Loucy (cell line): ENCODE data around the gene HLA-DOB.

Experiments used
- H2AFZ ChIP-seq: fragments of 200-600 bp; sonication (generic); 2 replicates; pipeline ENCODE4 v1.6.0; 2016; ENCODE audit warnings: antibody characterized with exemption, mild to moderate bottlenecking, low read length, moderate library complexity
- H3F3A ChIP-seq: fragments of 200-600 bp; 2 replicates; pipeline ENCODE4 v1.6.0; 2016; ENCODE audit warnings: antibody characterized with exemption, low read depth, mild to moderate bottlenecking
- H3K27me3 ChIP-seq: fragments of 200-600 bp; sonication (generic); 2 replicates; pipeline ENCODE4 v1.6.1; 2014; ENCODE audit warnings: low read length, mild to moderate bottlenecking; ENCODE audit not compliant: insufficient read depth, poor library complexity, severe bottlenecking
- H3K36me3 ChIP-seq: fragments of 200-600 bp; sonication (generic); 2 replicates; pipeline ENCODE4 v1.6.1; 2016; ENCODE audit warnings: low read length; ENCODE audit not compliant: insufficient read depth
- H3K4me1 ChIP-seq: fragments of 200-600 bp; sonication (generic); 2 replicates; pipeline ENCODE4 v1.5.1; 2014; ENCODE audit warnings: low read length, mild to moderate bottlenecking; ENCODE audit not compliant: insufficient read depth, poor library complexity, severe bottlenecking
- H3K4me2 ChIP-seq: fragments of 200-600 bp; sonication (generic); 2 replicates; pipeline ENCODE4 v1.6.0; 2014; ENCODE audit warnings: antibody characterized with exemption, low read length, low read depth, mild to moderate bottlenecking; ENCODE audit not compliant: poor library complexity, severe bottlenecking
- H3K4me3 ChIP-seq: fragments of 200-600 bp; sonication (generic); 2 replicates; pipeline ENCODE4 v1.5.1; 2014; ENCODE audit warnings: low read length, mild to moderate bottlenecking, mixed read lengths; ENCODE audit not compliant: poor library complexity, severe bottlenecking
- H3K79me2 ChIP-seq: fragments of 200-600 bp; sonication (generic); 2 replicates; pipeline ENCODE4 v1.6.1; 2014; ENCODE audit warnings: low read length; ENCODE audit not compliant: insufficient read depth
- H3K9ac ChIP-seq: fragments of 200-600 bp; sonication (generic); 2 replicates; pipeline ENCODE4 v1.6.0; 2014; ENCODE audit warnings: mild to moderate bottlenecking, low read depth, low read length, moderate library complexity; ENCODE audit not compliant: poor library complexity, severe bottlenecking
- H3K9me2 ChIP-seq: fragments of 200-600 bp; sonication (generic); replicated peaks from 2 replicates; pipeline ENCODE4 v1.6.1; 2016; ENCODE audit warnings: low read depth, low read length, mixed read lengths
- H3K9me3 ChIP-seq: fragments of 200-600 bp; sonication (generic); 2 replicates; pipeline ENCODE4 v1.6.1; 2014; ENCODE audit warnings: mild to moderate bottlenecking, antibody characterized with exemption, low read length, low read depth; ENCODE audit not compliant: insufficient read depth
- H4K20me1 ChIP-seq: fragments of 200-600 bp; sonication (generic); 2 replicates; pipeline ENCODE4 v1.6.0; 2014; ENCODE audit warnings: antibody characterized with exemption, low read length, mild to moderate bottlenecking; ENCODE audit not compliant: insufficient read depth, poor library complexity, severe bottlenecking
- CTCF ChIP-seq: fragments of 200-600 bp; sonication (generic); conservative IDR thresholded peaks from 2 replicates; pipeline ENCODE4 v1.5.1; 2014; ENCODE audit warnings: mild to moderate bottlenecking, antibody characterized with exemption, low read length
- EZH2phosphoT487 ChIP-seq: fragments of 200-600 bp; IDR thresholded peaks from 2 replicates; pipeline ENCODE4 v1.6.1; 2018; ENCODE audit warnings: antibody characterized with exemption, mild to moderate bottlenecking, moderate library complexity, borderline replicate concordance

Gene HLA-DOB

DNA sequence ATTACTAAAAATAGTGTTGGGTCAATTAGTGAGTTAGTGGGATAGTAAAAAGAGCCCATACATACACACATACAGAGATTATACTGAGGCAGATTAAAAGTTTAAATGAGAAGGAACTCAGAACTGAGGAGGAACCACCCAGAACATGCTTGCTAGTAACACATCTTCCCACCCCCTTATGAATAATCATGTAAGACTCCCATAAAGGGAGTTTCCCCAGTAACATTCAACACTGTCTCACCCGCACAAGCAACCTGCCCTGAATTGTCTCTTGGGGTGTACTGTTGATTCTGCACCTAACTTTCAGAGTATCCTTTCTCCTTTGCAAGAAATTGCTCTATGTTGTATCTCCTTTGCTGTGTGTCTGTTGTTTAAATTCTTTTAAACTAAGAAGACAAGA lies 42.4 kb downstream of the HLA-DOB start:
- no peaks in the 10 kb centered on the region for H3K9me3 ChIP-seq
- no peaks in the 10 kb centered on the region for H4K20me1 ChIP-seq
- H3F3A ChIP-seq: no peaks in the 10 kb centered on the region
- H3K79me2 ChIP-seq: no peaks in the 10 kb centered on the region
- no peak overlapping the region for H2AFZ ChIP-seq
- H3K4me2 ChIP-seq: no peak overlapping the region
- TF ChIP-seq CTCF: no peak
- no peak for TF ChIP-seq EZH2phosphoT487
- no peaks in the 10 kb centered on the region for H3K36me3 ChIP-seq
- H3K4me3 ChIP-seq: no peak overlapping the region
- H3K4me1 ChIP-seq: peaks cover 9% of the 10 kb centered on the region
- H3K27me3 ChIP-seq: peaks cover 26% of the 10 kb centered on the region
- no peak overlapping the region for H3K9ac ChIP-seq
- H3K9me2 ChIP-seq: no peaks in the 10 kb centered on the region

DNA sequence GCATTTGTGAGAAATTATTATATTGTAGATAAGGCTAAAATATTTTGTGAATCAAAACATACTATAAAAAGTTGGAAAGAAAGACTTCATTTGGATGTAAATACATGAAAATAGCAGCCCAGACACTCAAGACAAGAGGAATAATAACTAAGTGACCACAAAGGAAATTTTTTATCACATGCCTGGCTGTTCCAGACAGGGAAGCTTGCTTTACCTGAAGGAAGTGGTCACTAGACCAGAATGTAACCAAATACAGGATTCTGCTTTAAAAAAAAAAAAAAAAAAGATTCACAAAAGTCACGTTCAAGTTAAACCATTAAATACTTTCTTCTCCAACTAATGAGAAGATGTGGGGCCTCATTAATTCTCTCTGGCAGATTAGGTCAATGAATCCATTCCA lies 44.1 kb downstream of the HLA-DOB start:
- H3F3A ChIP-seq: no peaks in the 10 kb centered on the region
- H4K20me1 ChIP-seq: no peaks in the 10 kb centered on the region
- peaks cover 9% of the 10 kb centered on the region for H3K4me1 ChIP-seq
- H3K36me3 ChIP-seq: no peaks in the 10 kb centered on the region
- H3K79me2 ChIP-seq: no peaks in the 10 kb centered on the region
- peak overlapping the region; percentile 22 for H3K4me2 ChIP-seq
- no peak overlapping the region for H3K4me3 ChIP-seq
- H3K9me3 ChIP-seq: no peaks in the 10 kb centered on the region
- TF ChIP-seq EZH2phosphoT487: no peak
- TF ChIP-seq CTCF: no peak
- H3K27me3 ChIP-seq: peaks cover 33% of the 10 kb centered on the region
- no peaks in the 10 kb centered on the region for H3K9me2 ChIP-seq
- H2AFZ ChIP-seq: no peak overlapping the region
- no peak overlapping the region for H3K9ac ChIP-seq

DNA sequence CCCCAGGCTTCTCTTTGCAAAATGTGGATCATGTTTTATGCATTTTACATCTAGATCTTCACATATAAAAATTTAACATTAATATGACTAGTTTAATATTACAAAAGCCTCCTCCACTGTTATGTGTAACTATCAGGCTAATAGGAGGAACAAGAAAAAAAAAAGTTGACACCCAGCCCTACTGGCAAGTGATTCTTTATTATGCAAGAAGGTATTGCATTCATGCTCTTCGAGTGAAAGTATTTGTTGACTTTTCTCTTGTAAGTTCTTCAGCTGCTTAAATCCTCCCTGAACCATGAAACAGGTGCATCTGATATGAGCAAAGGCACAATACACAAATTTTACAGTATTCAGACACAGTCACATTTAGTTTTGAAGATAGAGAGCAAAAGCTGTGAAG lies 52.8 kb downstream of the HLA-DOB start:
- no peak overlapping the region for H2AFZ ChIP-seq
- no peaks in the 10 kb centered on the region for H3K36me3 ChIP-seq
- H3K9me2 ChIP-seq: no peaks in the 10 kb centered on the region
- H3K27me3 ChIP-seq: peaks cover 23% of the 10 kb centered on the region
- H3K9ac ChIP-seq: no peak overlapping the region
- no peak overlapping the region for H3K4me3 ChIP-seq
- no peaks in the 10 kb centered on the region for H3K79me2 ChIP-seq
- no peaks in the 10 kb centered on the region for H3K9me3 ChIP-seq
- no peak overlapping the region for H3K4me2 ChIP-seq
- H3F3A ChIP-seq: no peaks in the 10 kb centered on the region
- no peak for TF ChIP-seq CTCF
- no peak for TF ChIP-seq EZH2phosphoT487
- H3K4me1 ChIP-seq: no peaks in the 10 kb centered on the region
- no peaks in the 10 kb centered on the region for H4K20me1 ChIP-seq
